ENCODE data around the gene TGOLN2. TPM values are rescaled to one million over a fixed set of nuclear protein-coding genes. Genes with fewer than 3 reads are reported as not detected.

TGOLN2 gene
- total RNA-seq, 2 donors from 2014 or later: 58.6 to 67.0 TPM

- Histone ChIP-seq H3K4me1 (ENCODE audit: control insufficient read depth, insufficient read depth, low read length) (no peaks in the 10 kb centered on the region), H3K36me3 (ENCODE audit: control insufficient read depth, insufficient read depth, low read length) (peaks cover 47% of the 10 kb centered on the region), H3K27ac (ENCODE audit: low read depth, low read length) (no peak overlapping the region), H3K9me3 (ENCODE audit: control insufficient read depth, low read length) (no peaks in the 10 kb centered on the region), H3K27me3 (ENCODE audit: control insufficient read depth, insufficient read depth, low read length, poor library complexity, severe bottlenecking) (no peaks in the 10 kb centered on the region), H3K4me3 (ENCODE audit: low read length) (no peak overlapping the region), H3K9ac (ENCODE audit: extremely low read depth, low read length, poor library complexity, severe bottlenecking) (no peak overlapping the region)
- WGBS, 2 experiments (ENCODE audit: insufficient coverage in 1 of 2, insufficient read length in 1 of 2): 86 to 87% methylated on average over 14 to 19 of the region's 19 CpGs
- Mint-ChIP-seq H3K4me1 (peaks cover 6% of the 10 kb centered on the region), H3K27me3 (ENCODE audit: insufficient read depth) (no peaks in the 10 kb centered on the region), H3K36me3 (ENCODE audit: low read depth) (peaks cover 47% of the 10 kb centered on the region), H3K9me3 (no peaks in the 10 kb centered on the region), H3K27ac (no peak overlapping the region), H3K4me3 (no peak overlapping the region)
- DNase-seq: no peak
- TF ChIP-seq, protein P1, sequence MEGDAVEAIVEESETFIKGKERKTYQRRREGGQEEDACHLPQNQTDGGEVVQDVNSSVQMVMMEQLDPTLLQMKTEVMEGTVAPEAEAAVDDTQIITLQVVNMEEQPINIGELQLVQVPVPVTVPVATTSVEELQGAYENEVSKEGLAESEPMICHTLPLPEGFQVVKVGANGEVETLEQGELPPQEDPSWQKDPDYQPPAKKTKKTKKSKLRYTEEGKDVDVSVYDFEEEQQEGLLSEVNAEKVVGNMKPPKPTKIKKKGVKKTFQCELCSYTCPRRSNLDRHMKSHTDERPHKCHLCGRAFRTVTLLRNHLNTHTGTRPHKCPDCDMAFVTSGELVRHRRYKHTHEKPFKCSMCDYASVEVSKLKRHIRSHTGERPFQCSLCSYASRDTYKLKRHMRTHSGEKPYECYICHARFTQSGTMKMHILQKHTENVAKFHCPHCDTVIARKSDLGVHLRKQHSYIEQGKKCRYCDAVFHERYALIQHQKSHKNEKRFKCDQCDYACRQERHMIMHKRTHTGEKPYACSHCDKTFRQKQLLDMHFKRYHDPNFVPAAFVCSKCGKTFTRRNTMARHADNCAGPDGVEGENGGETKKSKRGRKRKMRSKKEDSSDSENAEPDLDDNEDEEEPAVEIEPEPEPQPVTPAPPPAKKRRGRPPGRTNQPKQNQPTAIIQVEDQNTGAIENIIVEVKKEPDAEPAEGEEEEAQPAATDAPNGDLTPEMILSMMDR (conservative IDR thresholded peaks at IDR 0.05): no peak
Measured at GRCh38 chr2:85309699-85310321, 18.0 kb downstream of the TGOLN2 start.

DNA sequence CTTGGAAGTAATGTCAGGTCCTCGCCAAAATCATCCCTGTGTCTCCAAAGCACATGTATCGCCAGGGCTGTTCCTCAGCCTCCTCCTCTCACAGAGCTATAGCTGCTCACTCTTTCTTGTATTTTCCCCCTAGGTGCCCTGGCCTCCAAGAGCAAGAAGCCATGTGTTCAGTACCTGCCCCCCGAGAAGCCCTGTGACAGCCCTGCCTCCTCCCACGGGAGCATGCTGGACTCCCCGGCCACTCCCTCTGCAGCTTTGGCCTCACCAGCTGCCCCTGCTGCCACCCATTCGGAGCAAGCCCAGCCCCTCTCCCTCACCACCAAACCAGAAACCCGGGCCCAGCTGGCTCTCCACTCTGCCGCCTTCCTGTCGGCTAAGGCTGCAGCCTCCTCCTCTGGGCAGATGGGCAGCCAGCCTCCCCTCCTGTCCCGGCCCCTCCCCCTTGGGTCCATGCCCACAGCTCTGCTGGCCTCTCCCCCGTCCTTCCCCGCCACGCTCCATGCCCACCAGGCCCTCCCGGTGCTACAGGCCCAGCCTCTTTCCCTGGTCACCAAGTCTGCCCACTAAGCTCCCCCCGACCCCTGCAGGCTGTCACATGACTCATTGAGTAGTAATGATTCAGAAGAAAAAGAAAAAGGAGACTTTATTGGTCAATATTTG is 18.8 kb downstream of the TGOLN2 start:
- Histone ChIP-seq H3K9ac (ENCODE audit: extremely low read depth, low read length, poor library complexity, severe bottlenecking) (no peak overlapping the region), H3K9me3 (ENCODE audit: control insufficient read depth, low read length) (no peaks in the 10 kb centered on the region), H3K27ac (ENCODE audit: low read depth, low read length) (peak overlapping the region; percentile 38), H3K4me3 (ENCODE audit: low read length) (no peak overlapping the region), H3K4me1 (ENCODE audit: control insufficient read depth, insufficient read depth, low read length) (no peaks in the 10 kb centered on the region), H3K27me3 (ENCODE audit: control insufficient read depth, insufficient read depth, low read length, poor library complexity, severe bottlenecking) (no peaks in the 10 kb centered on the region), H3K36me3 (ENCODE audit: control insufficient read depth, insufficient read depth, low read length) (peaks cover 55% of the 10 kb centered on the region)
- Mint-ChIP-seq H3K4me1 (peaks cover 6% of the 10 kb centered on the region), H3K27me3 (ENCODE audit: insufficient read depth) (no peaks in the 10 kb centered on the region), H3K4me3 (no peak overlapping the region), H3K36me3 (ENCODE audit: low read depth) (peaks cover 54% of the 10 kb centered on the region), H3K9me3 (no peaks in the 10 kb centered on the region), H3K27ac (peak overlapping the region; percentile 69)
- 86 to 88% methylated on average over 5 to 15 of the region's 15 CpGs for WGBS, 2 experiments (ENCODE audit: insufficient coverage in 1 of 2, insufficient read length in 1 of 2)
- TF ChIP-seq, protein P1 (conservative IDR thresholded peaks at IDR 0.05): no peak
- no peak for DNase-seq

DNA sequence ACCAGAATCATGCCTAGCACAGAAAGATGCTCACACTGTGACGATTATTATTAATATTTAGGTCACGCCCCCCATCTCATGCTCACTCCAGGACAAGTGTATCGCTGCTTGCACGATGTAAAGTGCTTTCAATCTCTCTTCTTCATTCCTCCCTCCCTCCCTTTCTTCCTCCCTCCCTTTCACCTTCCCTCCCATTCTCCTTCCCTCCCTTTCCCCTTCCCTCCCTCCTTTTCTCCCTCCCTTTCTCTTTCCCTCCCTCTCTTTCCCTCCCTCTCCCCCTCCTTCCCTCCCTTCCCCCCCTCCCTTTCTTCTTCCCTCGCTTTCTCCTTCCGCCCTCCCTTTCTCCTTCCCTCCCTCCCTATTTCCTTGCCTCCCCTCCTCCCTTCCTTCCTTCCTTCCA is 19.6 kb downstream of the TGOLN2 start:
- no peak overlapping the region for H3K4me3 ChIP-seq (ENCODE audit: low read length)

More for the DNA sequence above, 19.6 kb downstream of the TGOLN2 start:
- H3K9me3 Mint-ChIP-seq: no peaks in the 10 kb centered on the region
- Histone ChIP-seq H3K27me3 (ENCODE audit: control insufficient read depth, insufficient read depth, low read length, poor library complexity, severe bottlenecking) (no peaks in the 10 kb centered on the region), H3K9ac (ENCODE audit: extremely low read depth, low read length, poor library complexity, severe bottlenecking) (no peak overlapping the region), H3K27ac (ENCODE audit: low read depth, low read length) (no peak overlapping the region), H3K36me3 (ENCODE audit: control insufficient read depth, insufficient read depth, low read length) (peaks cover 63% of the 10 kb centered on the region), H3K9me3 (ENCODE audit: control insufficient read depth, low read length) (no peaks in the 10 kb centered on the region), H3K4me1 (ENCODE audit: control insufficient read depth, insufficient read depth, low read length) (no peaks in the 10 kb centered on the region)
- peaks cover 6% of the 10 kb centered on the region for H3K4me1 Mint-ChIP-seq
- no peak overlapping the region for H3K4me3 Mint-ChIP-seq
- H3K27me3 Mint-ChIP-seq (ENCODE audit: insufficient read depth): no peaks in the 10 kb centered on the region
- TF ChIP-seq, protein P1 (conservative IDR thresholded peaks at IDR 0.05): no peak
- no peak overlapping the region for H3K27ac Mint-ChIP-seq
- 83 to 92% methylated on average over 4 to 6 of the region's 6 CpGs for WGBS, 2 experiments (ENCODE audit: insufficient coverage in 1 of 2, insufficient read length in 1 of 2)
- no peak for DNase-seq
- peaks cover 62% of the 10 kb centered on the region for H3K36me3 Mint-ChIP-seq (ENCODE audit: low read depth)

Data from endodermal cell (in vitro differentiated cells).